KOPT-K1 (cell line): ENCODE results near the gene CCDC183.
"Not testable (repeated sequence)": the region's sequence is repeated elsewhere in the genome, so short reads cannot be mapped to it uniquely, and the experiment has no call there.

Source experiments
- H3K27ac ChIP-seq: fragments of 200-600 bp; sonication (generic); 2 replicates; pipeline ENCODE4 v1.5.1; 2016; ENCODE audit warnings: antibody characterized with exemption, mild to moderate bottlenecking, low read depth, low read length; ENCODE audit not compliant: poor library complexity, severe bottlenecking
- H3K36me3 ChIP-seq: fragments of 200-600 bp; sonication (generic); 2 replicates; pipeline ENCODE4 v1.5.1; 2017; ENCODE audit warnings: antibody characterized with exemption, mild to moderate bottlenecking, low read length, moderate library complexity; ENCODE audit not compliant: insufficient read depth
- H3K9me3 ChIP-seq: fragments of 200-600 bp; sonication (generic); 2 replicates; pipeline ENCODE4 v1.5.1; 2017; ENCODE audit warnings: antibody characterized with exemption, low read length, mild to moderate bottlenecking; ENCODE audit not compliant: insufficient read depth, poor library complexity, severe bottlenecking

Gene CCDC183

DNA sequence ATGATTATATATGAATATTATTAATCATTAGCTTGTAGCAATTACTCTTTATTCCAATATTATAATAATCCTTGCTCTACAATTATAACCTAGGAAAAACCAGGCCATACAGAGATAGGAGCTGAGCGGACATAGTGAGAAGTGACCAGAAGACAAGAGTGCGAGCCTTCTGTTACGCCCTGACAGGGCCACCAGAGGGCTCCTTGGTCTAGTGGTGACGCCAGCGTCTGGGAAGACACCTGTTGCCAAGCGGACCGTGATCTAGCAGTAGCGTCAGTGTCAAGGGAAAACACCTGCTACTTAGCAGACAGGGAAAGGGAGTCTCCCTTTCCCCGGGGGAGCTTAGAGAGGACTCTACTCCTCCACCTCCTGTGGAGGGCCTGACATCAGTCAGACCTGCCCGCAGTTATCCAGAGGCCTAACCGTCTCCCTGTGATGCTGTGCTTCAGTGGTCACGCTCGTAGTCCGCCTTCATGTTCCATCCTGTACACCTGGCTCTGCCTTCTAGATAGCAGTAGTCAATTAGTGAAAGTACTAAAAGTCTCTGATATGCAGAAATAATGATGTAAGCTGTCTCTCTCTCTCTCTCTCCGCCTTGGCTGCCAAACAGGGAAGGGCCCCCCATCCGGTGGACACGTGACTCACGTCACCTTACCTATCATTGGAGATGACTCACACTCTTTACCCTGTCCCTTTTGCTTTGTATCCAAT is 29.6 kb upstream of the CCDC183 start:
- not testable (repeated sequence) for H3K9me3 ChIP-seq, H3K27ac ChIP-seq

DNA sequence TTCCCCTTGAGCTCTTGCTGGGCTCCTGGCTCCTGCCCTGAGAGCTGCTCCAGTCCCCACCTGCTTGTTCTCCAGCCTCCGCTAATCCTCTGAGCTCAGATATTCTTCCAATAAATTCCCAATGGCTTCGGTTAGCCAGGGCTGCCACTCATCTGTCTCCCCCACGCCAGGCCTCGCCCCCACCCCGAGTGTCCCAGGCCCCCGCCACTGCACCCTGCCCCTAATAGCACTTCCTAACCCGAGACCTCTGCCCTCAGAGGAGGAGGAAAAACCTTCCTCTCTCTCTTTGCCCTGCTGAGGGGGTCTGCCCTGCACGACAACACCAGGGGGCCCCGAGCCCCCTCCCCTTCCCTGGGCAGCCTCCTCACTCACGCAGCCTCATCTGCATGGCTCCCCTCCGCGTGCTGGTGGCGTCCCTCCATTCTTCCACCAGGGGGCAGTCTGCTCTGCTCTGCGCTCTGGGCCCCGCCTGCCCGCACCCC is 26.4 kb upstream of the CCDC183 start:
- H3K27ac ChIP-seq = no peak overlapping the region

More for the DNA sequence above, 29.6 kb upstream of the CCDC183 start:
- H3K36me3 ChIP-seq = not testable (repeated sequence)

DNA sequence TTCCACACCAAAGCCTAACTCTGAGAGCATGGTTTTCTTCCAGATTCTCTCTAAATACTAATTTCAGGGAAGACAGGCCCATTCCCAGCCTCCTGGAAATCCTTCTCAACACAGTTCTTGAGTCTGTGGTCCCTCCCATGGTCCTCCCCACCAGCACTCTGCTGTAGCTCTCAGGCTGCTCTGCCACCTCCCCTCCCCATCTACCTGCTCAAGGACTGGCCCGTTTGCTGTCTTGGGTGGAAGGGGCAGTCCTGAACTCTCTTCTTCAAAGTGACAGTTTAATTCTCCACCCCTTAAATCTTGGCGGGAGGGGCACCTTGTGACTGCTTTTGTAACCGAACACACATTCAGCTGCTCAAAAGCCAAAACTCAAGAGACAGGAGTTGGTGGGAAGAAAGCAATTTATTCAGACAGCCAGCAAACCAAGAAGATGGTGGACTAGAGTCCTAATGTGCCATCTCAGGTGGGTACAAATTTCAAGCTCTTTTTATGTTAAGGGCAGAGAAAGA is 24.2 kb upstream of the CCDC183 start:
- Histone ChIP-seq H3K36me3 (no peaks in the 10 kb centered on the region), H3K9me3 (peaks cover 6% of the 10 kb centered on the region), H3K27ac (no peak overlapping the region)

More for the DNA sequence above, 26.4 kb upstream of the CCDC183 start:
- Histone ChIP-seq H3K9me3 (peaks cover 6% of the 10 kb centered on the region), H3K36me3 (no peaks in the 10 kb centered on the region)

DNA sequence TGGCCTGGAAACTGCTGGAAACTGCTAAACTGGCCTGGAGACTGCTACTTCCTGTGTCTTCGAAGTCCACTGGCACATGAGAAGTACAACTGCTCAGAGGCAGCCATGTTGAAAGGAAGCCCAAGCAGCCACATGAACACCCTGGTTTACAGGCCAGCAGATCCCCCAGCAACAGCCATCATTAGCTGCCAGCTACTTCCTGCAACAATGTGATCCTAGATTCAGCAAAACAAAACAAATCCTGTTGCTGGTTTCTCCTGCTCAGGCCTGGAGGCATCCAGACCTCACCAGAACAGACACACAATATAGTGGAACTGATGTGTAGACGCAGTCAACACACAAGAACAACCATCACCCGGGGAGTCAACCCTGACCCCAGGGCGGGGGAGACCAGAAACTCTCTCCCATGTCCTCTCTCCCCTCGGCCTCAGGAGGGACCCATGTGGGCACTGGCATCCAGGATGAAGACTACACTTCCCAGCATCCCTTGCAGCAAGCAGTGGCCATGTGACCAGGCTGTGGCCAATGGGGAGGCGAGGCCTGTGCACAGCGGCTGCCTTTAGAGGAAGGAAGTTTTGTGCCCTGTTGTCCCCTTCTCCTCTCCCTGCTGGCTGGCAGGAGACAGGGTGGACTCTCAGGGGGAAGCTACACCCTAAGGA is 22.6 kb upstream of the CCDC183 start:
- no peak overlapping the region for H3K27ac ChIP-seq
- H3K9me3 ChIP-seq = peaks cover 6% of the 10 kb centered on the region
- H3K36me3 ChIP-seq = no peaks in the 10 kb centered on the region

DNA sequence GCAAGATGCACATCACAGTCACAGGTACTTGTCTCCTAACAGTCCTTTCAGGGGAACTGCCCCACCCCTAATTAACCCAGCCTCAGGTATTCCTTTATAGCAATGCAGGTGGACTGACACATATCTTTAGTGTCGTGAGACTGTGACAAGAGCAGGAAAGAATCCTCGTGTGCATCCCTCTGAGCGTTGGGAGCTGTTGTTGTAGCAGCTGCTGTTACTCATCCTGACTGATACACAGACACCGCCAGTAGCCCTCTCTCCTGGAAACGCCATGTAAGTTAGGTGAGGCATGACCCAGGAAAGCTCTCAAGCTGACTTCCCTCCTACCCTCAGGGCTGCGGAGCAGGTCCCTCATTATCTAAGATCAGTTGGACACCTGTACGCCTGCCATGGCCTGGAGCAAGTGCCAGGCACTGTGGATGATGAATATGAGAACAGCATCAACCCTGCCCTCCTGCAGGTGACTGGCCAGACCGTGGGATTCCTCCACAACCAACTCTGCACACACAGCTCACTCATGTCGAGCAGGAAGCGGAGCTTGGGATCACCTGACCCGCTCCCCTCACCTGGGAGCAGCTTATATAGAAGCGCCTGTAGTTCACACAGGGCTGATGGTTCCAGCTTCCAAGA is 21.6 kb upstream of the CCDC183 start:
- Histone ChIP-seq H3K36me3 (no peaks in the 10 kb centered on the region), H3K9me3 (peaks cover 6% of the 10 kb centered on the region), H3K27ac (no peak overlapping the region)

DNA sequence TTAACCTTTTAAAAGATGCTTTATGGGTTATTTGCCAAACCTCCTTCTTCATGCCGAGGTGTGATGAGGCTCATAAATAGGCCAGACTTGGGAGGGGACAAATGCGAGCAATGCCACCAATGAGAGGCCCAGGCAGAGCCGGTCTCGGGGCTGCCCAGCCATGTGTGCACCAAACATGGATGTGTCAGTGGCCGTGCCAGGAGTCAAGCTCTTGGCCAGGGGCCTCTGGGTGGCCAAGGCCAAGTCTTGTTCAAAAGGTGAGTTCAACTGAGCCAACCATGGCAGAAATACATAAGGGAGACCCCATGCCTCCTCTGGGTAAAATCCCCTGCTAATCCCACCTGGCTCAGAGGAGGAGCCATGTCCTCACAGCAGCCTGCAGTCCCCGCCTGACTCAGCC is 20.9 kb upstream of the CCDC183 start:
- H3K27ac ChIP-seq = no peak overlapping the region
- peaks cover 6% of the 10 kb centered on the region for H3K9me3 ChIP-seq
- H3K36me3 ChIP-seq = no peaks in the 10 kb centered on the region

DNA sequence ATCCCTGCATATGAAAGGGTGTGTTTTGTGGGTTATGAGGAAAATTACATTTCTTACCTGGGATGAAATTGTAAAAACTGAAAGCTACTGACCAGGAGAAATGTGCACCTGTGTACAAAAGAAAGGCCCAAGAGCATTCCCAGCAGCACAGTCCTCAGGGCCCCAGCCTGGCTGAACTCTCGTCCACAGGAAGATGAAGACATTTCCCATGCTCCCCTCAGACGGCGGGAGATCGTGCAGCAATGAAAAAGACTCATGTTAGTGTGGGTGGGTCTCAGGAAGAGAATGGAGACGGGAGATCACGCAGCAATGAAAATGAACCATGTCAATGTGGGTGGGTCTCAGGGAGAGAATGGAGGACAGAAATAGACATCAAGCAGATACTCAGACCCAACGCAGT is 19.2 kb upstream of the CCDC183 start:
- no peak overlapping the region for H3K27ac ChIP-seq
- H3K9me3 ChIP-seq = peaks cover 6% of the 10 kb centered on the region
- H3K36me3 ChIP-seq = no peaks in the 10 kb centered on the region

DNA sequence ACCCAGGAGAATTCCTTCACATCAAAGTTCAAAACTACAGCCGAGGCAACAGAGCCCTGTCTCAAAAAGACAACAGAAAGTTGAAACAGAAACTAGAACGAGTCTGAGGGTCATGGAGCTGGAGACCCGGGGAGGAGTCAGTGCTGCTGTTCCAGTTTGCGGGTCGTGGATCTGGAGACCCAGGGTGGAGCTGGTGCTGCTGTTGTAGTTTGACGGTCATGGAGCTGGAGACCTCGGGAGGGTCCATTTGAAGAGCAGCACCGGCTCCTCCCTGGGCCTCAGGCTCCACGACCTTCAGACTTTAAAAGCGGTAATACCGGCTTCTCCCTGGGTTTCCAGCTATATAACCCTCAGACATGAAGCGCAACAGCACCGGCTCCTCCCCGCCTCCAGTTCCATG is 18.8 kb upstream of the CCDC183 start:
- no peaks in the 10 kb centered on the region for H3K36me3 ChIP-seq
- no peak overlapping the region for H3K27ac ChIP-seq
- H3K9me3 ChIP-seq = peaks cover 6% of the 10 kb centered on the region

DNA sequence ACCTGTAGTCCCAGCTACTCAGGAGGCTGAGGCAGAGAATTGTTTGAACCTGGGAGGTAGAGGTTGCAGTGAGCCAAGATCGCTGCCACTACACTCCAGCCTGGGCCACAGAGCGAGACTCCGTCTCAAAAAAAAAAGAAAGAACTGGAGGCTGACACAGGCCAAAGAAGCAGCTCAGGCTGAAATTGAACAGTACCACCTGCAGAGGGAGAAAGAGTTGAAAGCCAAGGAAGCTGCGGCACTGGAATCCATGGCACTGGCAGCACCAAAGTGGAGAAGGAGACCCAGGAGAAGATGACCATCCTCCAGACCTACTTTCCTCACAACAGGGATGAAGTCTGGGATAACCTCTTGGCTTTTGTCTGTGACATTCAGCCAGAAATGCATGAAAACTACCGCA is 16.3 kb upstream of the CCDC183 start:
- no peak overlapping the region for H3K27ac ChIP-seq
- no peaks in the 10 kb centered on the region for H3K36me3 ChIP-seq
- no peaks in the 10 kb centered on the region for H3K9me3 ChIP-seq

DNA sequence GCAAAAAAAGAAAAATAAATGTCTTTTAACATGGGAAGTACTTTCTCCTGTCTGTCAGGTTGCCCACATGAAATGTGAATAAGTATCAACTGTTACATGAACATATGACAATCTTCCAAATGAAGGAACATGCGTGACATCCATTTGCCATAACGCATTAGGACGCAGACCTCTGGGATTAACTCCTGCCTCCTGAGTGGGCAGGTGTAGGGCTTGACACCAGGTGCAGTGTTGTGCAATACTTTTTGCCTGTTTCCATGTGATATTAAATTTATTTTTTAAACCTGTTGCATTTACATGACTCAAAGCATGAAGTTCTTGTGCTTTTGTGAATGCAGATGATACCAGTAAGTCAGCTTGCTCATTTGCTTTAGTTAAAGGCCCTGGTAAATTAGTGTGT is 13.7 kb upstream of the CCDC183 start:
- H3K36me3 ChIP-seq = no peaks in the 10 kb centered on the region
- no peaks in the 10 kb centered on the region for H3K9me3 ChIP-seq
- no peak overlapping the region for H3K27ac ChIP-seq

DNA sequence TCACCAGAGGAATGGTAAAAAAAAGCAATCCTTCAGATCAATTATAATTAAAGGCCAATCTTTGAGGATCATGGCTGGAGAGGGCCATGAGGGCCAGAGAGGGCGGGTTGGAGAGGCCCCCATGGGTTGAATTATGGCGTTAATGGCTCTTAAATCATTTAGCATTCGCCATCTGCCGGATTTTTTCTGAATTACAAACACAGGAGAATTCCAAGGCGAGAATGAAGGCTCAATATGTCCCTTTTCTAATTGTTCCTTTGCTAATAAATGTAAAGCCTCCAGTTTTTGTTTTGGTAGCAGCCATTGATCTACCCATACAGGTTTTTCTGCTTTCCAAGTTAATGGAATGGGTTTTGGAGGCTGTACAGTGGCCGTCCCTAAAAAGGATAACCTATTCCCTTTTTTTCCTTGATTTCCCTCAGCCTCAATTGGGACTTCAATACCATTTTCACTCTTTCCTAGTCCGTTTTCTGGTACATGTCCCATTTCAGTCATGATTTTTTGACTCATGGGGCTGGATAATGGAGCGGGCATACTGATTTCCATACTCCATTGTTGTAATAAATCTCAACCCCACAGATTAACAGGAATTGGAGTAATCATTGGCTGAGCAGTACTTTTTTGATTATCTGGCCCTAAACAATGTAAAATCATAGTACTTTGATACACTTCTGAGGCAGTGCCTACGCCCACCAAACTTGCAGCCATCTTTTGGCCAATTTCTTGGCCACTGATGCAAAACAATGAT is 11.7 kb upstream of the CCDC183 start:
- Histone ChIP-seq H3K9me3 (no peaks in the 10 kb centered on the region), H3K27ac (no peak overlapping the region), H3K36me3 (no peaks in the 10 kb centered on the region)

DNA sequence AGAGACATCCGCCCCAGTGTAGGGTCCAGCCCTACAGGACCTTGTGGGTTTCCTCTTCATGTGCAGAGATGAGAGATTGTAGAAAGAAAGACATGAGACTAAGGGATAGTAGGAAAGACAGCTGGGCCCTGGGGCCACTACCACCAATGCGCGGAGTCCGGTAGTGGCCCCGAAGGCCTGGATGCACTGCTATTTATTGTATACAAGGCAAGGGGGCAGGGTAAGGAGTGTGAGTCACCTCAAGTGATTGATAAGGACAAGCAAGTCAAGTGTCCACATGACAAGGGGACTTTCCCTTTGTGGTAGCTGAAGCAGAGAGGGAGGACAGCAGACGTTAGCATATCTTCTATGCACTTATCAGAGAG is 11.2 kb upstream of the CCDC183 start:
- Histone ChIP-seq H3K36me3 (no peaks in the 10 kb centered on the region), H3K27ac (no peak overlapping the region), H3K9me3 (no peaks in the 10 kb centered on the region)

DNA sequence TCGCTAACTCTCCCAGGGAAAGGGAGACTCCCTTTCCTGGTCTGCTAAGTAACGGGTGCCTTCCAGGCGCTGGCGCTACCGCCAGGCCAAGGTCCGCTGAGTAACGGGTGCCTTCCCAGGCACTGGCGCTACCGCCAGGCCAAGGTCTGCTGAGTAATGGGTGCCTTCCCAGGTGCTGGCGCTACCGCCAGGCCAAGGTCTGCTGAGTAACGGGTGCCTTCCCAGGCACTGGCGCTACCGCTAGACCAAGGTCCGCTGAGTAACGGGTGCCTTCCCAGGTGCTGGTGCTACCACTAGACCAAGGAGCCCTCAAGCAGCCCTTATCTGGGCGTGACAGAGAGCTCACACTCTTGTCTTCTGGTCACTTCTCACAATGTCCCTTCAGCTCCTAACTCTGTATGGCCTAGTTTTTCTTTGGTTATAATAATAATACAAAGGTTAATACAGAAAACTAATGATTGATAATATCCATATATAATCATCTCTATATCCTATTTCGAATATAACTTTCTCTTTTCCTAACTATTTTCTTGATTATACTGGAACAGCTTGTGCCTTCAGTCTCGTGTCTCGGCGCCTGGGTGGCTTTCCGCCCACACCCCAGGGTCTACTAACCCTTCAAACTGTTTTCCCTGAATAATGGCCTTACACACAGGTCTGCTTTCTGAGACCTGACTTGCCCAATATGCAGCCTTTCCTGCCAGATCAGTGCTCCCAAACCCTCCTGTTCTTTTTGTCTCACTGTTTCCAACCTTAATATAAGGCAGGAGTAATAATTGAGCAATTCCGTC is 10.4 kb upstream of the CCDC183 start:
- not testable (repeated sequence) for H3K27ac ChIP-seq, H3K36me3 ChIP-seq, H3K9me3 ChIP-seq

DNA sequence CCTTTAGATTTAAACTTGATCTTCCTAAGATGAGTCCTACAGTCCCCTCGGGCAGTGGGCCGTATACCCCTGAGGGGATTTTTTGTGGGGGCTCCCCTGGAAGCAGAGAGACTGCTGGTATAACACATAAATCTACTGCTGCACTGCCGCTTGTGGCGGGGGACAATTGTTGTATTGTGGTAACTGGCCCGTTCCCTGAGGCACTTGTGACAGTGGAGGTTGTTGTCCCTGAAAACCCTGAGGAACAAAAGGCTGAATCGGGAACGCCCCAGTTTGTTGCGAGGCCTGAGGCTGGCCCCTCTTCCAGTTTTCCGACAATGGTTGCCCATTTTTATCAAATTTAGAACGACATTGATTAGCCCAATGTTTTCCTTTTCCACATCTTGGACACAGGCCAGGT is 9.7 kb upstream of the CCDC183 start:
- H3K36me3 ChIP-seq = no peaks in the 10 kb centered on the region
- H3K27ac ChIP-seq = no peak overlapping the region
- no peaks in the 10 kb centered on the region for H3K9me3 ChIP-seq
